GM19043 (cell line): ENCODE data around the gene PRR15L.
"Not testable (repeated sequence)": the region's sequence is repeated elsewhere in the genome, so short reads cannot be mapped to it uniquely, and the experiment has no call there.

Source experiments
- ATAC-seq: cut with Tn5 transposase; IDR thresholded peaks from one replicate; pipeline ENCODE4 v1.9.1; 2021; ENCODE audit warnings: low read depth; ENCODE audit not compliant: unreplicated experiment

PRR15L gene

DNA sequence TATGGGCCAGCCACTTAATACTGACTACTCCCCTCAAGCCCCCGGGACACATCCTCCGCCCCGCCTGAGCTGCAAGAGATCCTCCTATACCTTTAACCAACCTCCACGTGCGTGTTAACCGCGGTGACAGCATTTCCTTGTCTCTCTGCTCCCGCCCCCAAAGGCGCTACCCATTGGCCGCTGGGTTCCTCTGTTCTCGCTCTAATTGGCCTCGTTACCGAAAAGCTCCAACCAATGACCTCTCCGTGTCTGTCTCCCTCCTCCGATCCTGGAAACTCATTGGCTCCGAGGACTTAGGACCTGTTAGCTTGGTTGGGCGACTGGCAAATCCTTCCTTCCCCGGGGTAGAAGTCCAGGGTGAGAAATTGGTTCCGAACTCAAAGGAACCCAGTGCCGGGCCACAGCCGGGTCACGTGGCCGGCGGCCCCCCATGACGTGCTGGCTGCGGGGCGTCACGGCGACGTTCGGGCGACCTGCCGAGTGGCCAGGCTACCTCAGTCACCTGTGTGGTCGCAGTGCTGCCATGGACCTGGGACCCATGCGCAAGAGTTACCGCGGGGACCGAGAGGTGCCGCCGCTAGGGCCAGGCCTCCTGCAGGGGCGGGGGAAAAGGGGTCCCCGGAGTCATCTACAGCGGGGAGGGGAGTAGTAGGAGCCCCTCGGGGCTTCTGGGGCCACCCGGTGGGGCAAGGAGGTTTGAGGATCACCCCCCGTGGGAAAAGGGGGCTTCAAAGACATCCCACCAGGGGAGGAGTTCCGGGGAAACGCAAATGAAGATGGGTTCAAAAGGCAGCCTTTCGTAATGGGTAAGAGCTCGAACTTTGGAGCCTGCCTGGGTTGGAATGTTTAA is 16.2 kb downstream of the PRR15L start, which contains the start of gene PNPO:
Gene PNPO (plus strand): TSS at position 326 of the 850 bp plus-strand sequence. CDS start 105 bp downstream, at position 431.
- ATAC-seq, result peak; percentile 93

DNA sequence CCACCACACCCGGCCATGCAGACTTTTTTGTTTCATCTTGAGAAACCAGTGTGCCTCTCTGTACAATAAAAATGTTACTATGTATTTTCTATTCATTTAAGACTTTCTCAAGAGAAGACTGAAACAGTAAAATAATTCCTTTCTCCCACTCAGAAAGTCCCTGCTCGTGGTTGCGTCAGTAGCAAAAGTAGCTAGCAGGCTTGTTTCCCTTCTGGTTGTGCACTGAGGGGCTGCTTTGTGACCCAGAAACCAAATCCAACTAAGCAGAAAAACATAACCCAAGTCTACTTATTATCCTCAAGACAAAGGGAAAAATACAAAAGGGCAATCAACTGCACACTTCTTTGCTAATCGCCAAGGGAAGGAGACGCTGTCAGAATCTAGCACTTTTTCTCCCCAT is 19.7 kb downstream of the PRR15L start:
- ATAC-seq, result no peak

DNA sequence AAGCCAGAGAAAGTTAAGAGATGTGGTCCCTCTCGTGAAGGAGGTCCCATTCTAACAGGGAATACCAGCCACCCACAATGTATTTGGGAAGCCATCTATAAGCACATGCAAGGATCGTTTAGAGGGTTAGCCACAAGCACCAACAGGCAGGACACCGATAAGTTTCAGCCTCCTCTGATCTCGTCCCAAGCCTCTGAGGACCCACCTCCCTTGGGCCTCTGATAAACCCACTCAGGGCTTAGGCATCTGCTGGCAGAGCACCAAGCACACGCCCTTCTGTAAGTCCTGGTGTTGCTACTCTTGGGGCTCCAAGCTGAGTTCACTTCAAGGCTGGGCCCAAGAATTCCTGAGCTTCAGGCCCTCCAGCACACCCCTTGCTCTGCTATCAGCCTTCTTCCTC is 21.7 kb downstream of the PRR15L start:
- ATAC-seq, result no peak

DNA sequence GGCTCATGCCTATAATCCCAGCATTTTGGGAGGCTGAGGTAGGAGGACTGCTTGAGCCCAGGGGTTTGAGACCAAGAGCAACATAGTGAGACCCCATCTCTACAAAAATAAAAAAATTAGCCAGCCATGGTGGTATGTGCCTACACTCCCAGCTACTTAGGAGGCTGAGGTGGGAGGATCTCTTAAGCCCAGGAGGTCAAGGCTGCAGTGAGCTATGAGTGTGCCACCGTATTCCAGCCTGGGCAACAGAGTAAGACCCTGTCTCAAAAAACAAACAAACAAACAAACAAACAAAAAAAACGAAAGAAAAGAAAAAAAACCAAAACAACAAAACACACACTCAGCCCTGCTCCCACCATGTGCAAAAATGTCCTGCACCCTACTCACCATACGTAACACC is 22.2 kb downstream of the PRR15L start:
- not testable (repeated sequence) for ATAC-seq

DNA sequence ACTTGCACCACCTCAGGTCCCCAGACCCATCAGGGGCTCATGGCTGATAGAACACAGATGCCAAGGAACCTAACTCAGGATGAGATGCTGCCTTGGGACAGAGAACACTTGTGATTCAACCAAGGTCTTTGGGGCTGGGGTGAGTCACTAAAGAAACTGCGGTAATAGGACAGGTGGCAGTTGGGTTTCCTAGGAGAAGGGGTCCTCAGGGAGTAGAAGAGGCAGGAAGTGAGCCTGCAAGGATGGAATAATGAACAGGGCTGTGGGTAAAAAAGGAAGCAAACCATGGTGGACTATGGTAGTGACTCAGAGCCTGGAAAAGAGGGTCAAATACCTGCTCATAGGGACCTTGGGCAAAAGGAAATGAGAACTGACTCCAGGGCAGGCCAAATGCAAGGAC is 22.8 kb downstream of the PRR15L start:
- no peak for ATAC-seq

DNA sequence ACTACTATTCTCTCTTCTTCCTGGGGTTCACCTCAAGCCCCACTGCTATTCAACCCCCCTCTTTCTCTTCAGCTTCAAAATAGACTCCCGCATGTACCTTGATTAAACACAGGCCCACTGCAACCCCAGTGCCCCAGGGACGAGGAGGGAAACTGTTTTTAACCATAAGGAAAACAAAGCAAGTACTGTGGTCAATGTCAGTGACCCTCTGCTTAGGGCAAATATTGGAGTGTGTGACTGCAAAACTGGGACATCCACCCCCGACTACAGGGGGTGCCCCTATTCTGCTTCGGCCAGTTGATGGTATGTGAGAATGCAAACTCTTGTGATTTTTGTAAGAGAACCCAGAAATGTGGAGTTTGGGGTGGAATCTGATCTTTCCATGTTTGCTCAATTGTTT is 25.8 kb downstream of the PRR15L start:
- no peak for ATAC-seq

DNA sequence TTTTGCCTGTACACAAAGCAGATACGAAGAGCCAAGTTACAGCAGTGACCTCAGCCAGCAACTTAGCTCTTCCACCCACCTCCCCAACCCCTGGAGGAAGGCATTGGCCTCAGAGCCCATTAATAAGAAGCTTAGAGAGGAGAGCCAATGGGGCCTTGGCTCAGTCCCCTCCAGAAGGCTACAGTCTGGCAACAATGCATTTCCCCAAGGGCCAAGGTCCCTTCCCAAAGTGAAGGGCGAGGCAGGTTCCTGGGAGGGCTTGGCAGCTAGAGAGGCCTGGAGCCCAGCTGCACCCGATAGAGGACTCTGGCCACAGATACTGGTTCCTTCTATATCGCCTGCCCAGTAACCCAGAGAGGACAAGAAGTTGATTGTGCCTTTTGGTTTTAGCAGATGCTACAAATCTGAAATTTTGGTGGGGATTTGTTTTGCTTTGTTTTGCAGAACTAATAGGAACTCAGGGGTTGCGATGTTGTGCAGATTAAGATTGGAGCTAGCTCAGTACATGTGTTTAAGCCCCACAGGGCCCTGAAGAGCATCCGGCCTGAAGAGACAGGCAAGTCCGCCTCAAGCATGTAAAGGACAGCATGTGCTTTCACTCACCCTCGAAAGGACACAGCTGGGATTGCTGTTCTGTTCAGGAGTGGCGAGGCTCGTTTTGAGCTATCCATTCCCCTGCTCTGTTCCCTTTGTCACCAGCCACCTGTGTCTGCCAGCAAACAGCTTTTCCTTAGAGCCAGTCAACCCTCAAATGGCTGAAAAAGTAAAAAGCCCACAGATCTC is 28.3 kb downstream of the PRR15L start:
- ATAC-seq, result no peak

DNA sequence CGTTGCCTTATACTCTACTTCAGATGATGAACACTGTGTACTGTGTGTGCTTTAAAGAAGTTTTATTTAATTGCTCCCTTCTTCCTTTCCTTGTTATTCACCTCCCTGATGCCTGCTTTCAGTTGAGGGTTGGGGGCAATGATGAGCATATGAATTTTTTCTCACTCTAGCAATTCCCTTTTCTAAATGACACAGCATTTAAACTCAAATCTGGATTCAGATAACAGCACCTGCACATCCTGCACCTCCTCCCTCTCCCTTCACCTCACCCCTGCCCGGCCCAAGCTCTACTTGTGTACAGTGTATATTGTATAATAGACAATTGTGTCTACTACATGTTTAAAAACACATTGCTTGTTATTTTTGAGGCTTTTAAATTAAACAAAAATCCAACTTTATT is 29.3 kb downstream of the PRR15L start:
- no peak for ATAC-seq

DNA sequence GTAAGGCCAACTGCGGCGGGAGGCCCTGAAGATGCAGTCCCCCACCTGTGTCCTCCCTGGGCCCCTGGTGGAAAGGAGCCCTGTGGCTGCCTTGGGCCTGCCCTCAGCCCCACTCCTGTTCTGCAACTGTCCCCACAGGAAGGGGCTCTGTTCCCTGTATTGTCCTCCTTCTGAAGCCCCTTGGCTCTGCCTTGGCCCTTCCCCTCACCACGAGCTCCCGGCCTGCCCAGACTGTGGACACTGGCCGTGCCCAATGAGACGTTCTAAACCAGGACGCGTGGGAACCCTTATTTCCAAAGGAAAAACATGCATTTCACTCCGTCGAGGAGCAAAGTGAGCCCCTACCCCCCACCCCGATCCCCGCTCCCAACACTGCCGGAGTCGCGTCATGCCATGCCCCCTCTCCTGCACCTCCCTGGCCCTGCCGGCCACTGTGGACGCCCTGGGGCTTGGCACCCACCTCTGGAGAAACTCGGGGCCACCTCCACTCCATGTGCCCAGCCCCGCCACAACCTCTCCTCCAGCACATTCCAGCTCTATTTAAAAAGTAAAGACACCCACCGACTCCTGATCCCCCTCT is 29.8 kb downstream of the PRR15L start:
- ATAC-seq, result no peak

DNA sequence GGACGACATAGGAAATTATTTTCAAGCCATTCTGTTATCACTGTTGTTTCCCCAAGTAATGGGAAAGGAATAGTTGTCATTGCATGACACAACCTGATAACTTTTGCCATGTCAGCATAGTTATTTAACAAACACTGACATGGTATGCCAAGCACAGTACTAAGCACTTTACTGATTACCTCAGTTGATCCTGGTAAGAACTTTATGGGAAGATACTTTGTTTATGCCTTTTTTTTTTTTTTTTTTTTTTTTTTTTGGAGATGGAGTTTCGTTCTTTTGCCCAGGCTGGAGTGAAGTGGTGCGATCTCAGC is 32.0 kb downstream of the PRR15L start:
- no peak for ATAC-seq

DNA sequence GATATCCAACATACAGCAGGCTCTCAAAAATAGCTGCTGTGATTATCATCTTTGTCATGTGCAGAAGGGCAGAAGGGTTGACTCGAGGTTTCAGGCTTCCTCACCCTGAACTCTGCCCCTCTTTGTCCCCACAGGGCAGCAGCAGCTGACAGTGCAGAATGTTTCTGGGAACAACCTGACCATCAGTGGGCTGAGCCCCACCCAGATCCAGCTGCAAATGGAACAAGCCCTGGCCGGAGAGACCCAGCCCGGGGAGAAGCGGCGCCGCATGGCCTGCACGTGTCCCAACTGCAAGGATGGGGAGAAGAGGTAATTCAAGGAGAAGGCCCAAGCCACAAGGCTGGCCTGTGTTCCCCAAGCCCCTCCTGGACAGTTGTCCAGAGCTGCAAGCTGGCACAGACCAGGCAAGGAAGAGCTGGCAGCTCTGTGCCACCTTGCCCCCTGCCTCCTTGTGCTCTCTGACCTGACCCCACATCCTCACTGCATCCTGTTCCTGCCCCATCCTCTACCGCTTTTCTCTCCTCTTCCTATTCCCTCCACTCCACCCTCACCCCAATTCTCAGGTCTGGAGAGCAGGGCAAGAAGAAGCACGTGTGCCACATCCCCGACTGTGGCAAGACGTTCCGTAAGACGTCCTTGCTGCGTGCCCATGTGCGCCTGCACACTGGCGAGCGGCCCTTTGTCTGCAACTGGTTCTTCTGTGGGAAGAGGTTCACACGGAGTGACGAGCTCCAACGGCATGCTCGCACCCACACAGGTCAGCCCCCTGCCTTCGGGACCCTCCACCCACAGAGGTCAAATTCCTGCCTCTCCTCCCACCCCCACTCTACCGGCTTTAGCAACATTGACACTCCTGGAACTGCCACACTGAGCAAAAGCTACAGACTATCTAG is 32.7 kb downstream of the PRR15L start:
- ATAC-seq, result no peak

DNA sequence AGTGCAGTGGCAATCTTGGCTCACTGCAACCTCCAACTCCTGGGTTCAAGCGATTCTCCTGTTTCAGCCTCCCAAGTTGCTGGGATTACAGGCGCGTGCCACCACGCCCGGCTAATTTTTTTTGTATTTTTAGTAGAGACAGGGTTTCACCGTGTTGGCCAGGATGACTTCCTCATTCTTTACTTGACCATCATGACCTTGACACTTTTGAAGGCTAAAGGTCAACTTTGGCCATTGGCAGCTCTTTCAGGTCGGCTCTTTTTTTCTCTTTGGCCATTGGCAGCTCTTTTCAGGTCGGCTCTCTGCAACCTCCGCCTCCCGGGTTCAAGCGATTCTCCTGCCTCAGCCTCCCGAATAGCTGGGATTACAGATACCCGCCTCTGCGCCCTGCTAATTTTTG is 37.8 kb downstream of the PRR15L start:
- ATAC-seq, result not testable (repeated sequence)

DNA sequence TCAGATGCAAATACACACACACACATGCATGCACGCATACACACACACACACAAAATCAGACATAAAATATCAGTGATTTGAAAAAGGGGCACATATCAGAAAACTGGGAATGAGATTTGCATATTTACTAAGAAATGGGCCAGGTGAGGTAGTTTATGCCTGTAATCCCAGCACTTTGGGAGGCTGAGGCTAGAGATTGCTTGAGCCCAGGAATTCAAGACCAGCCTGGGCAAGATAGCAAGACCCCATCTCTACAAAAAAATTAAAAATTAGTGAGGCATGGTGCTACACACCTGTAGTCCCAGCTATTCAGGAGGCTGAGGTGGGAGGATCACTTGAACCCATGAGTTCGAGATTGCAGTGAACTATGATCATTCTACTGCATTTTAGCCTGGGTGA is 38.7 kb downstream of the PRR15L start:
- ATAC-seq, result no peak

DNA sequence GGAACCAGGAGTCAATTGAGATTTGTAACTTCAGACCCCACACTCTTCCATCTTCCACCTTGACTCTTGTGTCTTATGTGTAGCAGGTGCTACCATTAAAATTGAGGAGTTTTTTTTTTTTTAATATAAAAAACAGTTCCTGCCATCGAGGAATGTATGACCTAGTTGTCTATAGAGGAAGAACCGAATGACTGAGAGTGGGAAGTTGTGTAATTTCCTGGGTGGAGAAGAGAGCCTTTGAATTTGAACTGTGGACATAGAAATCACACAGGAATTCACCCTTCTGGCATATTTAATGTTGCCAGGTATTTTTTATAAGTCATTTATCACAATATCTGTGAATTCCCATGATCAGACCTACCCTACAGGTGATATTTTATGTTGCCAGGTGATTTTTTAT is 39.7 kb downstream of the PRR15L start:
- ATAC-seq, result no peak

DNA sequence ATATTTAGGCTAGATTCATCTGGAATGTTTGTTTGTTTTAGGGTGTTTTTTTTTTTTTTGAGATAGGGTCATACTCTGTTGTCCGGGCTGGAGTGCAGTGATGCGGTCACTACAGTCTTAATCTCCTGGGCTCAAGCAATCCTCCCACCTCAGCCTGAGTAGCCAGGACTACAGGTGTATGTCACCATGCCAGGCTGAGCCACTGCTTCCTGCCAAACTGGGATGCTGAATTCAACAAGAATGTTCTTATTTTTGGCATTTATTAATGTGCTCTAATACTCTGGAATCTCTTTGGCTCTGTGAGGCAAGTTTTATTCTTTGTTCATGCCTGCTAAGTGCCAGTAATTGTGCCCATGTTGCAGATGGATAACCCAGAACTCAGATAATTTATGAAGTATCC is 40.1 kb downstream of the PRR15L start:
- ATAC-seq, result no peak

DNA sequence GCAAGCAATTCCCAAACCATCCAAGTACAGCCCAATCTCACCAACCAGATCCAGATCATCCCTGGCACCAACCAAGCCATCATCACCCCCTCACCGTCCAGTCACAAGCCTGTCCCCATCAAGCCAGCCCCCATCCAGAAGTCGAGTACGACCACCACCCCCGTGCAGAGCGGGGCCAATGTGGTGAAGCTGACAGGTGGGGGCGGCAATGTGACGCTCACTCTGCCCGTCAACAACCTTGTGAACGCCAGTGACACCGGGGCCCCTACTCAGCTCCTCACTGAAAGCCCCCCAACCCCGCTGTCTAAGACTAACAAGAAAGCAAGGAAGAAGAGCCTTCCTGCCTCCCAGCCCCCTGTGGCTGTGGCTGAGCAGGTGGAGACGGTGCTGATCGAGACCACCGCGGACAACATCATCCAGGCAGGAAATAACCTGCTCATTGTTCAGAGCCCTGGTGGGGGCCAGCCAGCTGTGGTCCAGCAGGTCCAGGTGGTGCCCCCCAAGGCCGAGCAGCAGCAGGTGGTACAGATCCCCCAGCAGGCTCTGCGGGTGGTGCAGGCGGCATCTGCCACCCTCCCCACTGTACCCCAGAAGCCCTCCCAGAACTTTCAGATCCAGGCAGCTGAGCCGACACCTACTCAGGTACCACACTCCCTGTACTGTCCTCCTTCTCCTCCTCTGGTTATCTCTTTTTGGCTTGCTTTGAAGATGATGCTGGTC is 41.0 kb downstream of the PRR15L start:
- ATAC-seq, result no peak

DNA sequence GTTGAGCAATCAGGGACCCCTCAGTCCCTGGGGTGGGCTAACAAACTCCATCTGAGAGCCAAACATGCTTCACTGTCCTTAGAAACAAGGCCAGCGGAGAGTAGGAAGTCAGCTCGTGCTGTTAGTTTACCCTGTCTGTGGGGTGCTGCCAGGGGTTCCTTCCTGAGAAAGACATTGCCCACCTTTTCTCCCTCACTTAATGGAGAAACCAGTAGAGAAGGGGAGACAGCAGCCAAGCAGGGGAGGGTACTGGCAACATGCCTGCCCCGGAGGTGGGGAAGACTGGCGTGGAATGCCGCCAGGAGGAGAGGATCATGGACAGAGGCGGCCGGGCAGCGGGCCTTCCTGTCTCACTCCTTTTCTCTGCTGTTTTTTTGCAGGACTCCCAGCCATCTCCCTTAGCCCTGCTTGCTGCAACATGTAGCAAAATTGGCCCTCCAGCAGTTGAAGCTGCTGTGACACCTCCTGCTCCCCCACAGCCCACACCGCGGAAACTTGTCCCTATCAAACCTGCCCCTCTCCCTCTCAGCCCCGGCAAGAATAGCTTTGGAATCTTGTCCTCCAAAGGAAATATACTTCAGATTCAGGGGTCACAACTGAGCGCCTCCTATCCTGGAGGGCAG is 41.8 kb downstream of the PRR15L start:
- ATAC-seq, result no peak

DNA sequence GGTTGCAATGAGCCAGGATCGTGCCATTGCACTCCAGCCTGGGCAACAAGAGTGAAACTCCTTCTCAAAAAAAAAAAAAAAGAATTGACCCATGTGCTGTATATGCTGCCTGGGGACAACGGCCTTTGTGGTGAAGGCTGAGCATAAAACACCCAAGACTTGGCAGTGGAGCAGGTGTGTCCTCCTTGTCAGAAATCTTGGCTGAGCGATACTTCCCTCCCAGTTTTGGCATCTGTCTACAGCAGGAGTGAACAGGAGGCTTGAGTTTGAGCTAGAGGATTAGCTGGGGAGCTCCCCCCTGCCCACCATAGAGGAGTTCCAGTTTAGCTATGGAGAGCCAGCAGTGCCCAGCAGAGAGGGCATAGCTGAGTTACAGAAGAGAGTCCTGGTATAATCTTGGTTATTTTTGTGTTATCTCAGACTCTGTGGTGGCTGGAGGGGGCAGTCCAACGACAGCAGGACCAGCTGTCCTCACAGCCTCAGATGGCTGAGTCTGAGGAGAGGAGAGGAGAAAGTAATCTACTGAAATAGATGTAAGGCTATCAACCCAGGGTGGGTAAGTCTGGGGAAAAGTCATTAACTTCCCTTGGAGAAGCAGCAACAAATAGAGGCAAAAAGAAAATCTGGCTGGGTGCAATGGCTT is 43.3 kb downstream of the PRR15L start:
- ATAC-seq, result no peak

DNA sequence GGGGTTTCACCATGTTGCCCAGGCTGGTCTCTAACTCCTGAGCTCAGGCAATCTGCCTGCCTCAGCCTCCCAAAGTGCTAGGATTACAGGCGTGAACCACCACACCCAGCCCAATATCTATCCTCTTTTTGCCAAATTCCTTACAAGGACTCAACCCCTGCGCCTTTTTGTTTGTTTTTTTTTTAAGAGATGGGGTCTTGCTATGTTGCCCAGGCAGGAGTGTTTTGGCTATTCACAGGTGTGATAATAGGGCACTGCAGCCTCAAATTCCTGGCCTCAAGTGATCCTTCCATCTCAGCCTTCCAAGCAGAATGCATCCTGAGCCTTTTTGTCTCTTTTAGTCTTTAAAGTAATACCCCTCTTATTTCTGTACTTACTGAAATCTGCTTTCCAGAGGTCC is 44.6 kb downstream of the PRR15L start:
- ATAC-seq, result no peak
